IPS-NIHi7 (cell line): ENCODE measurements around the gene GFRAL.
A peak's percentile ranks its signal among the peaks of the same experiment; 100 is the strongest.
"Not testable (repeated sequence)": the region's sequence is repeated elsewhere in the genome, so short reads cannot be mapped to it uniquely, and the experiment has no call there.

Experiments
- DNase-seq: peaks from one replicate; pipeline ENCODE4 v3.0.0; 2012; ENCODE audit warnings: mixed read lengths; ENCODE audit errors: extremely low spot score

The GFRAL gene

GRCh38 chr6:55327169-55327568 lies at the start of gene GFRAL:
TSS of gene GFRAL (plus strand) at chr6:55327469. CDS start at chr6:55327555, 86 bp downstream.
- DNase-seq = no peak

DNA sequence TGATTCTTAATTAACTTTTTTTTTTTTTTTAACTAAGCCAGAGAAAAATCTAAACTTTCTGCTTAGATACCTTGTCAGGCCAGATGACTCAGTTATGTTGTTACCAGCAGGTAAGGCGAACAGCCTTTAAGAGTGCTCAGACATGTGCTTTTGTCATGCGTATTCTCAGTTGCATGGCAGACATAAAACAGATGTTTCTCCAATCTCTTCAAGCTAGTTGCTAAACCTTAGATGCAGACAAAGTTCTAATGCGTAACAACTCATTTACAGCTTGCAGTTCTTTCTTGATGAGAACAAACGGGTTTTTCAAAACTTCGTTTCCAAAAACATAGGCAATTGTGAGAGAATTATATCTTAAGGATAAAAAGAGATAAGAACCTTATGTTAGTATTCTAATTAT lies 49.6 kb upstream of the GFRAL start:
- DNase-seq = peak; percentile 19

- DNase-seq = no peak
Measured at GRCh38 chr6:55281215-55281614, 46.1 kb upstream of the GFRAL start.

GRCh38 chr6:55282115-55282514 lies 45.2 kb upstream of the GFRAL start:
- no peak for DNase-seq

DNA sequence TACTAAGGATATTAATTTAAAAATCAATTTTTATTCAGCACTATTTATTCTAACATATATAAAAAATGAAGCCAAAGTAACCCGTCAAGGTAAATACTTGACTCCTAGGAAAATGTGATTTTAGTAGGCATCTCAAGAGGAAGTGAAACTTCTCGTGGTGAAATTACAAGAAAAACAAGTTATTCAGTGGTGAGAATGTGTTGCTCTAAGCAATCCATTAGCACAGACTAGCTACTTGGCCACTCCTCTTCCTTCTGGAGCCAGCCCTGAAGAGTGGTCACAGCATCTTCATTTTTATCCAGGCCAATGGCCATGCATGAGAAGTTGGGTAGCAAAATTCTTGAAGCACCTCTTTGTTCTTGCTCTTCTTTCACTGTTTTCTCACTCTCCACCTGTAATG lies 40.4 kb upstream of the GFRAL start:
- DNase-seq = no peak

GRCh38 chr6:55290736-55291135 lies 36.5 kb upstream of the GFRAL start:
- DNase-seq = no peak

DNA sequence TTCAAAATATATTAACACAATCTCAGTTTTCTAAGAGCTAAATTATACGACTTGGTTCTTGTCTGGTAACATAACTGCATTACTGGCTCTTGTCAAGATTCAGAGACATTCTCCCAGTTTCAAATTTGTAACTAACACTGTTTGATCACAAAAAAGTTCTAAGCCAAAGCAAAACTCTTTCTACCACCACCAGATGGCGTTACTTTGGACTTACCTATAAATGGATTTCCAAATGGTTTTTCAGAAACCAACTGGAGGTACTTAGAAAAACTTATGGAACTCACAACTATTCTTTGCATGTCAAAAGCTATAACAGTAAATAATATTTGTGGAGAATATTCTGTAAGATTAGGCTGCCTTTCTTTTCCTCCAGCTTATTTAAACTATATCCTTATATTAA lies 34.2 kb upstream of the GFRAL start:
- peak; percentile 18 for DNase-seq

GRCh38 chr6:55297214-55297613 lies 30.1 kb upstream of the GFRAL start:
- not testable (repeated sequence) for DNase-seq

DNA sequence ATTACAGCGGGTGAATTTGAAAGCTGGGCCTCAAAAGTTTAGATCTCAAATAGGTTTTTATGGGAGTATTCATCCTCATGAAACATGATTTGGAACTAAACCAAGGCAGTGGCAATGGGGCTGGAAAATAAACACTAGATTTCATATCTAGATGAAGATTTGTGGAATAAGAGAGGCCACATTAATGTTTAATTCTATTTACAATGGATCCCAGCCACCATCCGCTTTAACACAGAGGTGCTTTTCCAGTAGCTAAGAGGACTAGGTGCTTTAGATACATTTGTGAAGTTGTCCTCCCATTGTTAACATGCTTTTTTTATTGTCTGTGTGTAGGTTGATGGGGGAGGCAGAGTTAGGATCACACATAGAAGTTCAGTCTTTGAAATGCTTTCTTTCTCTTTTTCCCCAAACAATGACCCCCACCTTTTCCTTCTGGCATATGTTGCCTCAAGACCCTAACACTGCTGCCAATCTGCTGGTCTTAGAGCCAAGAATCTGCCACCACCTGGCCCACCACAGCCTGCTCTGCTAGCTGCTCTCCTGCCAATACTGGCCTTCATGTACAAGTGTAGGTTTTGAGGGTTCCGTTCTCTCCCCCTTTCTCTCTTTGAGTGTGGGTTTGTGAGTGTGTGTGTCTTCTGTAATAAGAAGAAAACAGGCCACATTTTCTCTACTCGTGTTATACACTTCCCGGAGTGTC lies 27.8 kb upstream of the GFRAL start:
- DNase-seq = no peak

- no peak for DNase-seq
Measured at GRCh38 chr6:55304747-55305146, 22.5 kb upstream of the GFRAL start.

DNA sequence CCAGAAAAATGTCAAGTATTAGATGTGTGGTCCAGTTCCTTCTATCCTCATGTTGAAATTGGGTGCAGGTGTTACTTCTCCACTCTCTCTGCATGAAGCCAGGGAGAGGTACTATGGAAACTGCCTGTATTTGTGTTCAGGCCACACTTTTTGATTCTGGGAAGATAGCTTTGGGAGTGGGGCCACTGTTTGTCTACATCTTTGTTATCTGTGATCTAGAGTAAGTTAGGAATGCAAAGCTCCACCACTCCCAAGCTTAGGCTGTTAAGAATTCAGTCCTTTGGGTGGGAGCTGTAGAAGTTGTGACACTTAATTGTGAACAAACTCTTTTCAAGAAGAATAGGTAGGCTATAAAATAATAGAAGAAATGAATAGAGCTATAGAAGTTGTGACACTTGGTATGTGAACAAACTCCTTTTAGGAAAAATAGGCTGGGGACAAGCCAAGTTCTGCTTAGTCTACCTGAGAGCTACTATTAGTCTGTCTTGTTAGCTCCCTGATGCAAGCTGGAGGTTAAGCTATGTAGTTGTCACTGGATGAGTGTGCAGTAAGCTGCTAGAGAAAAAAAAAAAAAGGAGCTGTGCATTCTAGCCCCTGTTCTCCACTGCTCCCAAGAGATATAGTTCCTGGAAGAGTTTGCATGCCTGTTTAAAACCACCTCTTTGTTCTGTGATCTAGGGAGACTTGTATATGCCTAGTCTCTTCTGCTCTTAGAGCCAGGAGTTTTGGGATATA lies 7.1 kb upstream of the GFRAL start:
- DNase-seq = no peak

- DNase-seq = peak; percentile 11
Measured at GRCh38 chr6:55320696-55321086, 6.6 kb upstream of the GFRAL start.

DNA sequence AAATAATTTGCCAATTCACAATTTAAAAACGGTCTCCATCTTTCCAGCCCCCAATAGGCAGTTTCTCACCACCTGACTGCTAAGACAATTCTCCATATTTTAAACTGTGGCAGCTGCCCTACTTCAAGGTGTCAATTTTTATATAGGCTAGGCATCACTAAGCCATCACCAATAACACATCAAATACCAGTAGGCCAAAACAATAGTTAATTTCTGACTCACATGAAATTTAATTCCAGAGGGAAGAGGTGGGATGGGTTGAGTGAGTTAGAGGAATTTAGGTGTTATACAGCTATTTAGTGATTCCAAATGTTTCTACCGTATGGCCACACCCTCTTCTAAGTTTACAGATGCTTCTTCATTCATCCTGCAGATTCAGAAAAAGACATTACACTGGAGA lies 49.9 kb downstream of the GFRAL start:
- DNase-seq = no peak

GRCh38 chr6:55379471-55379870 lies 52.2 kb downstream of the GFRAL start:
- no peak for DNase-seq

- no peak for DNase-seq
Measured at GRCh38 chr6:55379895-55380294, 52.6 kb downstream of the GFRAL start.

GRCh38 chr6:55388211-55388610 lies 60.9 kb downstream of the GFRAL start:
- no peak for DNase-seq

GRCh38 chr6:55395871-55396270 lies 68.6 kb downstream of the GFRAL start:
- no peak for DNase-seq

GRCh38 chr6:55397986-55398385 lies 70.7 kb downstream of the GFRAL start:
- no peak for DNase-seq

DNA sequence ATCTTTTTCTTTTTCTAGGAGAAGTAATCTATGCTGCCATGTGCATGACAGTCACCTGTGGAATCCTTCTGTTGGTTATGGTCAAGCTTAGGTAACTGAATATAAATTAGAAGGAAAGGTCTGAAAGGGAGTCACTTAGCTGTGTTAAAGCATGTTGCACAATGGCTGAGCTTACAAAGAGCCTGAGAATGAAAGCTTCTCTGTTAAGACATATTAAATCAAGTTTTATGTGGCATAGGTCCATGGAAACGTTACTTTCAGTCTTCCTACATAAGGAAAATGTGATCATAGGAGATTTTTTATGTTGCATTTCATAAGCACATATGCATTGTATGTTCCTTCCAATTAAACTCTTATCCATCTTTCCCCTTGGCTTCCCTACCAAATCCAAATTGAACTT lies 72.1 kb downstream of the GFRAL start:
- no peak for DNase-seq

- no peak for DNase-seq
Measured at GRCh38 chr6:55405474-55406235, 78.4 kb downstream of the GFRAL start.

- DNase-seq = no peak
Measured at GRCh38 chr6:55410674-55411073, 83.4 kb downstream of the GFRAL start.

GRCh38 chr6:55423933-55424332 lies 96.7 kb downstream of the GFRAL start:
- DNase-seq = no peak
